Measurements from ENCODE around the gene PDZD2.
"Not testable (repeated sequence)": the region's sequence is repeated elsewhere in the genome, so short reads cannot be mapped to it uniquely, and the experiment has no call there.

Gene PDZD2

GRCh38 chr5:32022638-32023037 is 383.7 kb downstream of the PDZD2 start:
- in situ Hi-C loops (cut with HindIII; ENCODE audit: low sequenced_read_pairs) = no loop called here

GRCh38 chr5:32023816-32024215 is 384.9 kb downstream of the PDZD2 start:
- in situ Hi-C loops (cut with HindIII; ENCODE audit: low sequenced_read_pairs) = no loop called here

GRCh38 chr5:32024751-32025150 is 385.8 kb downstream of the PDZD2 start:
- in situ Hi-C loops (cut with HindIII; ENCODE audit: low sequenced_read_pairs) = loop anchor here (5.0 kb wide), 1 partner anchor 102 kb away; no protein-coding TSS in a partner anchor

GRCh38 chr5:32027093-32027716 is 388.3 kb downstream of the PDZD2 start:
- in situ Hi-C loops (cut with HindIII; ENCODE audit: low sequenced_read_pairs) = loop anchor here (5.0 kb wide), 1 partner anchor 105 kb away; no protein-coding TSS in a partner anchor

GRCh38 chr5:32027717-32028458 is 389.0 kb downstream of the PDZD2 start:
- in situ Hi-C loops (cut with HindIII; ENCODE audit: low sequenced_read_pairs) = loop anchor here (5.0 kb wide), 1 partner anchor 106 kb away; no protein-coding TSS in a partner anchor

GRCh38 chr5:32029261-32029660 is 390.3 kb downstream of the PDZD2 start:
- in situ Hi-C loops (cut with HindIII; ENCODE audit: low sequenced_read_pairs) = loop anchor here (5.0 kb wide), 1 partner anchor 107 kb away; no protein-coding TSS in a partner anchor

- in situ Hi-C loops (cut with HindIII; ENCODE audit: low sequenced_read_pairs) = loop anchor here (5.0 to 10.0 kb wide), 3 partner anchors 68 to 205 kb away; no protein-coding TSS in a partner anchor
These were observed 390.9 kb downstream of the PDZD2 start for GRCh38 chr5:32029781-32030180.

GRCh38 chr5:32030222-32030621 is 391.3 kb downstream of the PDZD2 start:
- in situ Hi-C loops (cut with HindIII; ENCODE audit: low sequenced_read_pairs) = loop anchor here (5.0 to 10.0 kb wide), 2 partner anchors 67 to 205 kb away; no protein-coding TSS in a partner anchor

- in situ Hi-C loops (cut with HindIII; ENCODE audit: low sequenced_read_pairs) = loop anchor here (5.0 to 10.0 kb wide), 2 partner anchors 67 to 206 kb away; no protein-coding TSS in a partner anchor
These were observed 391.8 kb downstream of the PDZD2 start for GRCh38 chr5:32030686-32031085.

GRCh38 chr5:32031089-32031488 is 392.2 kb downstream of the PDZD2 start:
- in situ Hi-C loops (cut with HindIII; ENCODE audit: low sequenced_read_pairs) = loop anchor here (5.0 to 10.0 kb wide), 2 partner anchors 66 to 206 kb away; no protein-coding TSS in a partner anchor

GRCh38 chr5:32038523-32038922 is 399.6 kb downstream of the PDZD2 start:
- in situ Hi-C loops (cut with HindIII; ENCODE audit: low sequenced_read_pairs) = loop anchor here (10.0 kb wide), 1 partner anchor 214 kb away; no protein-coding TSS in a partner anchor

GRCh38 chr5:32039133-32039532 is 400.2 kb downstream of the PDZD2 start:
- in situ Hi-C loops (cut with HindIII; ENCODE audit: low sequenced_read_pairs) = loop anchor here (10.0 kb wide), 1 partner anchor 214 kb away; no protein-coding TSS in a partner anchor

GRCh38 chr5:32039601-32040000 is 400.7 kb downstream of the PDZD2 start:
- in situ Hi-C loops (cut with HindIII; ENCODE audit: low sequenced_read_pairs) = loop anchor here (10.0 kb wide), 1 partner anchor 215 kb away; no protein-coding TSS in a partner anchor

- in situ Hi-C loops (cut with HindIII; ENCODE audit: low sequenced_read_pairs) = not testable (repeated sequence)
These were observed 401.3 kb downstream of the PDZD2 start for GRCh38 chr5:32040181-32040695.

- in situ Hi-C loops (cut with HindIII; ENCODE audit: low sequenced_read_pairs) = no loop called here
These were observed 403.6 kb downstream of the PDZD2 start for GRCh38 chr5:32042551-32042961.

GRCh38 chr5:32043105-32043504 is 404.2 kb downstream of the PDZD2 start:
- in situ Hi-C loops (cut with HindIII; ENCODE audit: low sequenced_read_pairs) = no loop called here

GRCh38 chr5:32044434-32044833 is 405.5 kb downstream of the PDZD2 start:
- in situ Hi-C loops (cut with HindIII; ENCODE audit: low sequenced_read_pairs) = no loop called here

- in situ Hi-C loops (cut with HindIII; ENCODE audit: low sequenced_read_pairs) = no loop called here
These were observed 406.0 kb downstream of the PDZD2 start for GRCh38 chr5:32044939-32045338.

- in situ Hi-C loops (cut with HindIII; ENCODE audit: low sequenced_read_pairs) = no loop called here
These were observed 408.1 kb downstream of the PDZD2 start for GRCh38 chr5:32047056-32047455.

- in situ Hi-C loops (cut with HindIII; ENCODE audit: low sequenced_read_pairs) = no loop called here
These were observed 412.9 kb downstream of the PDZD2 start for GRCh38 chr5:32051796-32052195.
